Fibroblast of peridontal ligament (primary cell): ENCODE measurements around the gene MYL3.

ENCODE experiments used
- DNase-seq: peaks from one replicate; pipeline ENCODE4 v3.0.0-alpha.2; 2010; ENCODE audit errors: extremely low read depth

Gene MYL3

DNA sequence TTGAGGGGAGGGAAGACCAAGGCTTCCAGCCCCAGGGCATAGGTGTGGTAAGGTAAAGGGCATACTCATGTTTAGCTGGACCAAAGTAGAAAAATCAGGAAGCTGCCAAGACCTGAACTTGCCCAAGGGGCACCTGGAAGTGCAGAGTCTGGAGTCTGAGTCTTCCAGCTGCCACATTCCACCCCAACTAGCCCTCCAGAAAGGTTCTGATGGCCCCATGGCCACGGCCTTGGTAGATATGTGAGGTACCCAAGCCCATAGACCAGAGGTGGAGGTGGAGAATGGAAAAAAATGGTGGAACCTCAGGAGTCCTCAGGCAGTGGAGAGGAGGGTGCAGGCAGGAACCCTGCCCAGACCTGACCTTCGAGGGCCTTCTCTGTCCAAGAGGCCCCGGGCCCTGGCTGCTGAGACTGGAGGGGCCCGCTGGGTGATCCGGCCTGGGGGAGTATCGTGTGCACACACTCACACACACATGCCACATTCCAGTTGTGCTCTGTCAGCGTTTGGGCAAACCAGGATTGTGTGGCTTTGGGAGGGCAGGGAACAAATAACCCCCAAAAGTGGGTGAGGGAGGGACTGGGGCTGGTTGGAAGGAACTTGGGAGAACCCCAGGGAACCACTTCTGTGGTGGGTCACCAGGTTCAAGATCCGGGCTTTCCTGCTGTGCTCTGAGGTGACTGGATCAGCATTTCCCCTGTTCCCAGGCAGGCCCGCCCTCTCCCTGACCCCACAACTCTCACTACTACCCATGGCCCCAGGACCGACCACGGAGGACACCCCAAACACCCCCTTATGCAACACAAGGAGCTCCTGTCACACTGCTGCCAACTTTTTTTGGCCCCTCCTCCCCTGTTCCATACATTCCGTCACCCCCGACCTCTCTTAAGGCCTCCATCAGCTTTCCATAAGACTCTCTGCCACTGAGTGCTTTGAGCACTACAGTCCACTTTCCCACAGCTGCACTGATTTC is 11.6 kb downstream of the MYL3 start:
- DNase-seq, result no peak

- DNase-seq, result no peak
Measured at GRCh38 chr3:46850468-46850779, 12.8 kb downstream of the MYL3 start.

GRCh38 chr3:46849686-46850467 is 13.4 kb downstream of the MYL3 start:
- DNase-seq, result no peak

DNA sequence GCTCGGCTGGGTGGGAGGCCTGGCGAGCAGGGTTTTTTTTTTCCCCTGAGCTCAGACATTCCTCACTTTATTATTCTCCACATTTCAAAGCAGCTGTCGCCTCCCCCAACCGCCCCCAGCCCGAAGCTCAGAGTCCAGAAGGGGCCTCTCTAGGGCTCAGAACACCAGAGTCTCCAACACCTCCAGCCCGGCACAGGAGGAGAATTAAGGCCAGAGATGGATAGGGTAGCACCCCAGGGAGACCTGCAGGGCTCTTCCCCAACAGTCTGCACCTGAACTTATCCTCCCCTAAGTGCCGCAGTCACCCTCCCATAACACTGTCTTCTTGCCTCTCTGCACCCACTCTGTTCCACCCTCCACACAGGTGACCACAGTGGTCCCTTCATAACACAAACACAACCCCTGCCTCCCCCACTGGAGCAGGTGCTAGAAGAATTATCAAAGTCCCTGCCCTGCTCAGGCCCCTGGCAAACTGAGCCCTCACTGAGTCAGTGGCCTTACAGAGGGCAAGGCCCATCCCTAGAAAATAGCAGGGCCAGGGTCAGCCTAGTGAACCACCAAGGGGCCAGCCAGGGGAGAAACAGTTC is 14.1 kb downstream of the MYL3 start:
- DNase-seq, result no peak

- DNase-seq, result peak; percentile 15
Measured at GRCh38 chr3:46848271-46849044, 14.8 kb downstream of the MYL3 start.

DNA sequence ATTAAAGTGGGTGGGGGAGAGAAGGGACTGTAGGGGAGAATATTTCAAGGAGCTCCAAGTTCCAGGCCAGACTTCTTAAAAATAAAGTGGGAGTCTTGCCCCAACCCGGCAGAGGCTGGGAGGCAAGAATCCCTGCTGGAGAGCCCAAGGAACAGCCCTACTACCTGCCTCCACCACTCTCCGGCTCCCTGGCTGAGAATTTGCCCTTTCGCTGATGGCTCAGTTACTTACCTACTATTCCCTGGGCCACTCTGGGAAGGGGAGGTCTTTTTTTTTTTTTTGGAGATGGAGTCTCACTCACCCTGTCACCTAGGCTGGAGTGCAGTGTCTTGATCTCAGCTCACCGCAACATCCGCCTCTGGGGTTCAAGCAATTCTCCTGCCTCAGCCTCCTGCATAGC is 15.5 kb downstream of the MYL3 start:
- DNase-seq, result no peak

- no peak for DNase-seq
Measured at GRCh38 chr3:46846624-46847542, 16.4 kb downstream of the MYL3 start.

- DNase-seq, result peak; percentile 73
Measured at GRCh38 chr3:46845860-46846623, 17.2 kb downstream of the MYL3 start.

GRCh38 chr3:46845397-46845859 is 17.8 kb downstream of the MYL3 start:
- DNase-seq, result peak; percentile 91

- no peak for DNase-seq
Measured at GRCh38 chr3:46844881-46845312, 18.3 kb downstream of the MYL3 start.

DNA sequence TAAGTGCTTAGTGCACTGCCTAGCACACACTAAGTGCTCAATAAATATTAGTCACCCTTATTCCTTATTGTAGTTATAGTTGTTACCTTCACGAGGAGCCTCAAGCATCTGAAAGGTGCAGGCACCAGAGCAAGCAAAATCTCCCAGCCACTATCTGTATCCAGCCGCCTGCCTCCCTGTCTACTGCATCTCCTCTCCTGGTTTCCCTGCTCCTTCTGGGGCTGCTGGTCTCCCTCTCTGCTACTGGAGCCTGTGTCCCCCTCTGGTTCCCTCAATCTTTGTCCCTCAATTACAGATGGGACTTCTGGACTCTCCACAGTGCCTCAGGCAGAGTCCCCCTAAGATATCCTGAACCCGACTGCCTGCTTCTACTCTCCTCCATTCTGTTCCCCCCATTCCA is 18.8 kb downstream of the MYL3 start:
- no peak for DNase-seq

DNA sequence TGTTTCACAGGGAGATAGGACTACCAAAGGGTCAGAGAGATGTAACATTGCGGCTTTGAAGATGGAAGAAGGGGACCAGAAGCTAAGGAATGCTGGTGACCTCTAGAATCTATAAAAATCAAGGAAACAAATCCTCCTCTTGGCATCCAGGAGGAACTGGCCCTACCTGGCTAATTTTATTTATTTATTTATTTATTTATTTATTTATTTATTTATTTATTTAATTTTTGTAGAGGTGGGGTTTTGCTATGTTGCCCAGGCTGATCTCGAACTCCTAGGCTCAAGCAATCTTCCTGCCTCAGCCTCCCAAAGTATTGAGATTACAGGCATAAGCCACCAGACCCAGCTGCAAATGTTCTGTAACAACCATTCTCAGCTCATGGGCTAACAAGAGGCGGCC is 19.7 kb downstream of the MYL3 start:
- no peak for DNase-seq

DNA sequence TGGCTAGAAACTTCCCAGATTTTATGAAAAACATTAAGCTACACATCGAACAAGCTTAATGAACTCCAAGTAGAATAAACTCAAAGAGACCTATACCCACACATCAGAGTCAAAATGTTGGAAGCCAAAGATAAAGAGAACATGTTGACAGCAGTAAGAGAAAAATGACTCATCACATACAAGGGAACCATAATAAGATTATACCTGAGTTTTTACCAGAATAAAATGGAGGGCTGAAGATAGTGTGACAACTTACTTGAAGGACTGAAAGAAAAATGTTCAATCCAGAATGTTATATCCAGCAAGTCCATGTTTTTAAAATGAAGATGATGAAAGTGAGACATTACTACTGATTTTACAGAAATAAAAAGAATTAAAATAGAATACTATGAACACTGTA is 22.8 kb downstream of the MYL3 start:
- DNase-seq, result no peak

- DNase-seq, result no peak
Measured at GRCh38 chr3:46838301-46838700, 24.9 kb downstream of the MYL3 start.

DNA sequence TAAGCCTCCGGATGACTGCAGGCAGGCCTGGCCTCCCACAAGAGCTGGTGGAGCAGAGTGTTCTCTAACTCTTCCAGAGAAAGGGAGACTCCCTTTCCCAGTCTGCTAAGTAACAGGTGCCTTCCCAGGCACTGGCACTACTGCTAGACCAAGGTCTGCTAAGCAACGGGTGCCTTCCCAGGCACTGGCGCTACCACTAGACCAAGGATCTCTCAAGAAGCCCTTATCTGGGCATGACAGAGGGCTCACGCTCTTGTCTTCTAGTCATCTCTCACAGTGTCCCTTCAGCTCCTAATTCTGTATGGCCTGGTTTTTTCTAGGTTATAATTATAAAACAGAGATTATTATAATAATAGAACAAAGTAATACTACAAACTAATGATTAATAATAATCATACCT is 27.8 kb downstream of the MYL3 start:
- no peak for DNase-seq

- no peak for DNase-seq
Measured at GRCh38 chr3:46835054-46835453, 28.2 kb downstream of the MYL3 start.

GRCh38 chr3:46833346-46834300 is 29.6 kb downstream of the MYL3 start:
- no peak for DNase-seq

DNA sequence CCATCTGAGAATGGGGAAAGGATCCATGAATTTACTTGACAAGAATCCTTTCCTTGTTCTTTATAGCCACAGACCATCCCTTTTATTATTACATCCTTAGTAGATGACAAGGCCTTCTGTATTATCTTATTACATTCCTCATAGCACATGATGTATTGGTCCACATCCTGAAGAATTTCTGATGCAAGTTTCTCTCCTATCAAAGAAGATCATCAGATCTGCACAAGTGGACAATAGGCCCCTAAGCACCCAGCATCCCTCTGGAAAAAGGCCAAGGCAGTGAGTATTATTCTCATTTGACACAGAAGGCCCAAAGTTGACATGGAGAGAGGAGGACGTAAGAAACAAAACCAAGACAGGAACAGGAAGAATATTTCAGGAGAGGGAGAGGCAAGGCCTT is 31.4 kb downstream of the MYL3 start:
- no peak for DNase-seq

DNA sequence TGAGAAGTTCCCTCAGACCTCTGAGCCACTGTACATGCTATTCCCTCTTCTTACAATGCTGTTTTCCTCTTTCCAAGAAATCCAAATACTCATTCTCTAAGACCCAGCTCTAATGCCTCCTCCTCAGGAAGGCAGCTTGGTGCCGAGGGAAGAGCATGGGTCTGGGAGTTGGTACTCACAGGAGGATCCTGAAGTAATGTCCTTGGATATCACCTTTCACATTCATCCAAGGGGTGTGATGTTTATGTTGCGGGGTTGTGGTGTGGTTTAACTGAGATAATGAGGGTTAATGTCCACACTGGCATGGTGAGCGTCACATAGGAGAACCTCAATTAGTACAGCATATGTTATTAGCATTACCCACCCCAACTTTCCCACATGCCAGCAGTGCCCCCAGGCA is 31.9 kb downstream of the MYL3 start:
- no peak for DNase-seq
